Right lung (tissue), 5 donors: Measurements from ENCODE around the gene AFF4. TPM values are rescaled to one million over a fixed set of nuclear protein-coding genes. Genes with fewer than 3 reads are reported as not detected.

Experiments used
- DNase-seq, 2 donors: peaks; one replicate each; pipeline ENCODE4 v3.0.0-alpha.2; 2013
- polyA plus RNA-seq, 5 donors: library from polyadenylated mRNA; unstranded; fragments of 120-200 nt; gene quantifications; one replicate each; pipeline versions ENCODE4 v1.2.1 to v1.2.3, GENCODE V29; 2013; ENCODE audit warnings: inconsistent platforms in 1 of 5, low replicate concordance in 1 of 5; ENCODE audit not compliant: insufficient read length in 5 of 5, insufficient read depth in 1 of 5

AFF4 gene
- polyA plus RNA-seq, 5 donors: 39.8 to 69.9 (median 60.7) TPM

- DNase-seq: peak; percentile 68 to 73
Observed at GRCh38 chr5:132829742-132830435, 133.5 kb downstream of the AFF4 start.

GRCh38 chr5:132828846-132829494 lies 134.5 kb downstream of the AFF4 start:
- no peak for DNase-seq

GRCh38 chr5:132827943-132828673 lies 135.3 kb downstream of the AFF4 start:
- no peak for DNase-seq

- DNase-seq: no peak
Observed at GRCh38 chr5:132826424-132827082, 136.9 kb downstream of the AFF4 start.

- no peak for DNase-seq
Observed at GRCh38 chr5:132825834-132826391, 137.5 kb downstream of the AFF4 start.

Other genes with a start within 250 kb of the AFF4 start
- gene KIF3A, start 226.1 kb downstream of the AFF4 start, polyA plus RNA-seq: 10 to 100 TPM; 14.8 to 29.7 (median 26.1) TPM
- 1 to 10 TPM in 3 of 5 donors, under 1 TPM in 2; 0.57 to 1.7 (median 1.2) TPM for gene CCNI2, start 216.2 kb downstream of the AFF4 start, polyA plus RNA-seq
- gene SEPTIN8, start 186.4 kb downstream of the AFF4 start, polyA plus RNA-seq: 10 to 100 TPM; 58.6 to 64.1 (median 61.6) TPM
- gene SOWAHA, start 150.3 kb downstream of the AFF4 start, polyA plus RNA-seq: under 1 TPM in 1 of 5 donors, not detected in 4; 0.05 TPM
- gene SHROOM1, start 133.0 kb downstream of the AFF4 start, polyA plus RNA-seq: 10 to 100 TPM in 1 of 5 donors, 1 to 10 TPM in 4; 6.4 to 12.1 (median 8.3) TPM
- 1 to 10 TPM in 4 of 5 donors, under 1 TPM in 1; 0.91 to 1.7 (median 1.6) TPM for gene GDF9, start 97.2 kb downstream of the AFF4 start, polyA plus RNA-seq
- 100 to 1,000 TPM; 142 to 224 (median 150) TPM for gene UQCRQ, start 97.0 kb downstream of the AFF4 start, polyA plus RNA-seq
- 1 to 10 TPM; 3.2 to 4.9 (median 4.5) TPM for gene LEAP2, start 90.0 kb downstream of the AFF4 start, polyA plus RNA-seq
- 10 to 100 TPM; 29.8 to 41.3 (median 33.5) TPM for gene ZCCHC10, start 62.9 kb upstream of the AFF4 start, polyA plus RNA-seq
- gene HSPA4, start 88.4 kb upstream of the AFF4 start, polyA plus RNA-seq: 100 to 1,000 TPM in 2 of 5 donors, 10 to 100 TPM in 3; 75.2 to 116 (median 93.0) TPM